ENCODE data around the gene TOGARAM1.

GRCh38 chr14:45095143-45095542 is 133.2 kb downstream of the TOGARAM1 start:
- TF ChIP-seq CTCF (IDR thresholded peaks at IDR 0.05; ENCODE audit: low read length), result no peak
- no peak for TF ChIP-seq EZH2 (IDR thresholded peaks at IDR 0.05; ENCODE audit: borderline replicate concordance, low read length)

All from OCI-LY1 (cell line).